ENCODE data around the gene RAB39A.
"Not testable (repeated sequence)": the region's sequence is repeated elsewhere in the genome, so short reads cannot be mapped to it uniquely, and the experiment has no call there.

Gene RAB39A, protein sequence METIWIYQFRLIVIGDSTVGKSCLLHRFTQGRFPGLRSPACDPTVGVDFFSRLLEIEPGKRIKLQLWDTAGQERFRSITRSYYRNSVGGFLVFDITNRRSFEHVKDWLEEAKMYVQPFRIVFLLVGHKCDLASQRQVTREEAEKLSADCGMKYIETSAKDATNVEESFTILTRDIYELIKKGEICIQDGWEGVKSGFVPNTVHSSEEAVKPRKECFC

GRCh38 chr11:107928046-107928766 is at the start of gene RAB39A:
Gene RAB39A, plus strand, starts transcription at chr11:107928448. Its CDS starts 121 bp downstream, at chr11:107928569.
- DNase-seq: peak; percentile 63

DNA sequence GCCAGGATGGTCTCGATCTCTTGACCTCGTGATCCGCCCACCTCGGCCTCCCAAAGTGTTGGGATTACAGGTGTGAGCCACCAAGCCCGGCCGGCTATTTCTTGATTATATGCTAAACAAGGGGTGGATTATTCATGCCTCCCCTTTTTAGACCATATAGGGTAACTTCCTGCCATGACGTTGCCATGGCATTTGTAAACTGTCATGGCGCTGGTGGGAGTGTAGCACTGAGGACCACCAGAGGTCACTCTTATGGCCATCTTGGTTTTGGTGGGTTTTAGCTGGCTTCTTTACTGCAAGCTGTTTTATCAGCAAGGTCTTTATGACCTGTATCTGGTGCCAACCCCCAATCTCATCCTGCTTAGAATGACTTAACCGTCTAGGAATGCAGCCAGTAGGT is 46.8 kb upstream of the RAB39A start:
- not testable (repeated sequence) for DNase-seq

- no peak for DNase-seq
Observed at GRCh38 chr11:107882095-107882820, 46.0 kb upstream of the RAB39A start.

GRCh38 chr11:107898270-107898669 is 30.0 kb upstream of the RAB39A start:
- DNase-seq: no peak

DNA sequence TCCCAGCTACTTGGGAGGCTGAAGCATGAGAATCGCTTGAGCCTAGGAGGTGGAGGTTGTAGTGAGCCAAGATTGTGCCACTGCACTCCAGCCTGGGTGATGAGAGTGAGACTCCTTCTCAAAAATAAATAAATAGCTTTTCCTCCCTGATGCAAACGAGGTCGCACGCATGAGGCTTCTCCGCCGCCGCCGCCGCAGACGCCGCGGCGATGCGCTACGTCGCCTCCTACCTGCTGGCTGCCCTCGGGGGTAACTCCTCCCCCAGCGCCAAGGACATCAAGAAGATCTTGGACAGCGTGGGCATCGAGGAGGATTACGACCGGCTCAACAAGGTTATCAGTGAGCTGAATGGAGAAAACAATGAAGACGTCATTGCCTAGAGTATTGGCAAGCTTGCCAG is 20.0 kb upstream of the RAB39A start:
- no peak for DNase-seq

DNA sequence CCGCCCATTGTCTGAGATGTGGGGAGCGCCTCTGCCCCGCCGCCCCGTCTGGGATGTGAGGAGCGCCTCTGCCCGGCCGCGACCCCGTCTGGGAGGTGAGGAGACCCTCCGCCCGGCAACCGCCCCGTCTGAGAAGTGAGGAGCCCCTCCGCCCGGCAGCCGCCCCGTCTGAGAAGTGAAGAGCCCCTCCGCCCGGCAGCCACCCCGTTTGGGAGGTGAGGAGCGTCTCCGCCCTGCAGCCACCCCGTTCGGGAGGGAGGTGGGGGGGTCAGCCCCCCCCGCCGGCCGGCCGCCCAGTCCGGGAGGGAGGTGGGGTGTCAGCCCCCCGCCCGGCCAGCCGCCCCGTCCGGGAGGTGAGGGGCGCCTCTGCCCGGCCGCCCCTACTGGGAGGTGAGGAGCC is 15.8 kb upstream of the RAB39A start:
- DNase-seq: not testable (repeated sequence)

- DNase-seq: no peak
Observed at GRCh38 chr11:107915229-107915628, 13.0 kb upstream of the RAB39A start.

GRCh38 chr11:107916671-107917241 is 11.5 kb upstream of the RAB39A start:
- no peak for DNase-seq

- DNase-seq: no peak
Observed at GRCh38 chr11:107921997-107922396, 6.3 kb upstream of the RAB39A start.

DNA sequence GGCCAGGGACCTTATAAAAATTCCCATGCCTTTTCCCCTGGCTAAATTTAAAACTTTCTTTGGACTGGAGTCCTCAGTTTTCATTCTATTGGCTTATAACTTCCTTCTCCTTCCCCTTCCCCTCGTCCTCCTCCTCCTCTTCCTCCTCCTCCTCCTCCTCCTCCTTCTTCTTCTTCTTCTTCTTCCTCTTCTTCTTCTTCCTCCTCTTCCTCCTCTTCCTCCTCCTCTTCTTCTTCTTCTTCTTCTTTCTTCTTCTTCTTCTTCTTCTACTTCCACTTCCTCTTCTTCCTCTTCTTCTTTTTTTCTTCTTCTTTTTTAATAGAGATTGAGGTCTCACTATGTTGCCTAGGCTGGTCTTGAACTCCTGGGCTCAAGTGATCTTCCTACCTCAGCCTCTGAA is 4.7 kb upstream of the RAB39A start:
- DNase-seq: not testable (repeated sequence)

- DNase-seq: no peak
Observed at GRCh38 chr11:107924306-107924705, 3.9 kb upstream of the RAB39A start.

- DNase-seq: no peak
Observed at GRCh38 chr11:107927559-107927958, 689 bp upstream of the RAB39A start.

DNA sequence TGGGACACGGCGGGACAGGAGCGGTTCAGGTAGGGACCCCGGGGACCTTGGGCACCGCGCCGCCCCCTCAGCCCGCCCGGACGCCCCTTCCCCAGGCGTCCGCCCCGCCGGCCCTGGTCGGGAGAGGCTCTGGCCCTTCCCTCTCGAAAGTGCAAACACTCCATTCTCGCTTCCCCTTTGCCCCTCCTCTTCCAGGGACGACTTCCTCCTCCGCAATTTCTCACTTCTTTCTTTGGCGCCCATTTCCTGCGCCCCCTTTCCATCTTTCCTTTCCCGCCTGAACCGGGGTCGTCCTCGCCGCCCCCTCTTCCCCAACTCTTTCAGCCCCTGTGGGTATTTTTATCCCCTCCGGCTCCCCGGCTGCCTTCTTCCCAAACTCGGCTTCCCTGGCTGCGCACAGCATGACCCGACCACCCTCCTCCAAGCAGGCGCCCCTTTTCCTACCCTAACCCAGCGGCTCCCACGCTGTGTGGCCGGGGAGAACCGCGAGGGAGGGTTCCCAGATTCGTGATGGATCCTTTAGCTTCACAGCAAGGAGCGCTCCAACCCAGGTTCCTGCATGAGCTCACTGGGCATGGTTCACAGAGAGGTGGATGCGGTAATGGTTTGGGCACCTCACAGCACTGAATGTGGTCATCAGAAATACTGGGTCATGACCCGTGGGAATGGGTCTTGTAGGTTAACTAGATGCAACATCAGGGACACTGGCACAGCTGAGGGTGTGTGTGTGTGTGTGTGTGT is 689 bp downstream of the RAB39A start:
- no peak for DNase-seq

GRCh38 chr11:107929611-107930200 is 1.5 kb downstream of the RAB39A start:
- peak; percentile 7 for DNase-seq

- no peak for DNase-seq
Observed at GRCh38 chr11:107931206-107931605, 3.0 kb downstream of the RAB39A start.

- DNase-seq: no peak
Observed at GRCh38 chr11:107947904-107948303, 19.7 kb downstream of the RAB39A start.

GRCh38 chr11:107948328-107948727 is 20.1 kb downstream of the RAB39A start:
- not testable (repeated sequence) for DNase-seq

GRCh38 chr11:107951155-107951554 is 22.9 kb downstream of the RAB39A start:
- no peak for DNase-seq

DNA sequence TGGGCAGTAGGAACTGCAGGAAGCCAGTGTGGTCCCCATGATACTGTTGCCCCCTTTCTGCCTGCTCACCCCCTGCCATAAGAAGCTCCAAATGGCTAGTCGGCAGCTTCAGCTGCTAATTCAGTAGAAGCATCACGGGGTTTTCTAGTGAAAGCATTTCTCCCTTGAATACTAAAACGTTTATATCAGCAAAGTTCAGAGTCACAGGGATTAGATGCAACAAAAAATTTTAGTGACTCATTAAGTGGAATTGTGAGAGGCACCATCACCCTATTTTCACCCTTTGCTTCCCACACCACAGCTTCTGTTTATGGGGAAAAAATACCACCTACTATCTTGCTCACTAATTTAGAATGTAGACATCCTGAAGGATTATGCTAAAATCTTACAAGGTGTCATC is 25.2 kb downstream of the RAB39A start:
- DNase-seq: no peak

GRCh38 chr11:107956543-107956942 is 28.3 kb downstream of the RAB39A start:
- no peak for DNase-seq

- no peak for DNase-seq
Observed at GRCh38 chr11:107957109-107957588, 28.9 kb downstream of the RAB39A start.

- no peak for DNase-seq
Observed at GRCh38 chr11:107961480-107961879, 33.2 kb downstream of the RAB39A start.
